GM21717 (cell line): ENCODE measurements around the gene ZNF417.
"Not testable (repeated sequence)": the region's sequence is repeated elsewhere in the genome, so short reads cannot be mapped to it uniquely, and the experiment has no call there.

Source experiments
- ATAC-seq: cut with Tn5 transposase; IDR thresholded peaks from one replicate; pipeline ENCODE4 v1.9.1; 2021; ENCODE audit warnings: mild to moderate bottlenecking, moderate library complexity; ENCODE audit not compliant: unreplicated experiment

The ZNF417 gene

DNA sequence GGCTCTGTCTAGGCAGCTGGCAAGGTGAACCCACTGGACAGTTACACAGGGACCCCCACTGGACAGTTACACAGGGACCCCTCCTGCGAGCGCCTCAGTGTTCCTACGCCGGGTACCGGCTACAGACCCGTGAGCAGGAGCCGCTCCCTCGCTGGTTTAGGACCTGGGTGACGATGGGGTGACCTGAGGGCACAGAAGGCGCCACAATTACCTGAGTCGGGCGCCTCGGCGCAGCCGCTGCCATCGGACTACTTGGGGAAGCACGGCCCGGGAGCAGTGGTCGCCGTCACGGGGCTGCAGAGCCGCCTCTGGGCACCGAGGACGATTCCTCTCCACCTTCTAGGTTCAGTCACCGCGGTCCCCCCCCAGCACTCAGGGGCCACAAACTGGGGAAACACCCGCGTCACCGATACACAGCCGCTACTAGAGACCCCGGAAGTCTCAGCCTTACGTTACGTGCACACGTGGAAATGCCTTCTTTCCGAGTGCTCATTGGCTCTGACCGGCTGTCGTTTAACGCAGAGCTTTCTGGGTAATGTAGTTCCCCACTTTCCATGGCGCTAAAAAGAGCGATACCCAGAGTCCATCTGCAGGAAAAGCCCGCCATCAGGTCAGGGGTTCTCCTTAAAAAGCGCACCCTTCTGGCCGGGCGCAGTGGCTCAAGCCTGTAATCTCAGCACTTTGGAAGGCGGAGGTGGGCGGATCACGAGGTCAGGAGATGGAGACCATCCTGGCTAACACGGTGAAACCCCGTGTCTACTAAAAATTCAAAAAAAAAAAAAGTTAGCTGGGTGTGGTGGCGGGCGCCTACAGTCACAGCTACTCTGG, at the start of gene ZNF417:
Gene ZNF417, minus strand, starts transcription at position 425 of the 828 bp plus-strand sequence. Its CDS starts 181 bp downstream, at position 244.
- ATAC-seq, result peak; percentile 96

DNA sequence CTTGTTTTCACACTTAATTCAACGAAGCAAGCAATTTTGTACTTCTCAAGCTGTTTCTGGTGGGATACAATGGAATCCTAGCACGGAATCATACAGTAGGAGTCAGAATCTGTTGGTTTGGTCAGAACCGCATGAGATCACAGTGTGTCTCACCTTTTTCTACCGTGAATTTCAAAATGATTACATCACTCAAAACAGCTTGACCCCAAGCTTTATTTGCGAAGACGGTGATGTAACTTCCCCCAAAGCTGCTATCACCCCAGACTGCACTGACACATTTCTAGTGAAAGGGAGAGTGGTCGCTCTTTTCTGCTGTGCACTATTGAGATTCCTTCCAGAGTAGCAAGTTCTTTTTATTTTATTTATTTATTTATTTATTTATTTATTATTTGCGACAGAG, 48.4 kb upstream of the ZNF417 start:
- no peak for ATAC-seq

DNA sequence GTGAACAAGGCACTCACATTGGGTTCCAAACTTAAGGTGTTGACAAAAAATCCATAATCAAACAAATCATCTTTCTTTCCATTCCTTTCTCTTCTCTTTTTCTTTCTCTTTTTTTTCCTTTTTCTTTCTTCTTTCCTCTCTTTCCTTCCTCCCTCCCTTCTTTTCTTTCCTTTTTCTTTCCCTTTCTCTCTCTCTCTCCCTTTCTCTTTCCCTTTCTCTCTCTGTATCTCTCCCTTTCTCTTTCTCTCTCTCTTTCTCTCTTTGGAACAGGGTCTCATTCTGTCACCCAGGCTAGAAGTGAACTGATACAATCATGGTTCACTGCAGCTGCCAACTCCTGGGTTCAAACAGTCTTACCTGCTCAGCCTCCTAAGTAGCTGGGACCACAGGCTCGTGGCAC, 45.4 kb upstream of the ZNF417 start:
- ATAC-seq, result no peak

DNA sequence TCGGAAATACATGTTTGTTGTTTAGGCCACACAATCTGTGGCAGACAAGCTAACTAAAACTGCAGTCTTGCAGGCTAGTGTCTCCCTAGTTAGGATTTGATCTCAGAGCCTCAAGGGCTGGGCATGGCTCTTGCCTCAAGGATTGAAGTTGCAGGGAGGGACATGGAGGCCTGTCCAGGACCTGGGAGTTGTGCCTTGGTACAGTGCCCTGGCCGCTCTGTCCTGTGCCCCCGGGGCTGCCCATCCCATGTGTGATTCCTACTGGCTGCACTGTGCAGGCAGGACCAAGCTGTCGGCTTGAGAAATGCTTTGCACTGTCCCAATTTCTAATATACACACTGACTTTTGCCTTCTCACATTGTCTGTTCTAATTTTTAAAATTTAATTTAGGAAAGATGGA, 38.6 kb upstream of the ZNF417 start:
- ATAC-seq, result no peak

DNA sequence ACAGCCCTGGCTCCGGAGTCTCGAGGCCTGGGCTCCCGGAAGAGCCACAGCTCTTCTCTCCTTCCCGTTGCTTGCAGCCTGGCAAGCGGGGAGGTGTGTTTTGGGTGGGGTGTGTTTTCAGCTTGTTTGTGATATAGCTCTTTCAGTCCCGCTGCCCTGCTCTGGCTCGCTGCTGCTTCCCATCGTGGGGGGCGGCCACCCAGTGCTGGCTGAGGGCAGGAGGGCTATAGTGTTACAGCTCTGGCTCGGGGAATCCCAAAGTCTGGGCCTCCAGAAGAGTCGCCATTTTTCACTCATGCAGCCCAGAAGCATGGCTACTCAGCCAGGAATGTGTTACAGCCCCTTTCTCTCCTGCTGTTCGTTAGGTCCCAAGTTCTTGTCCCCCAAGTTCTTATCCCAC, 33.3 kb upstream of the ZNF417 start:
- no peak for ATAC-seq

DNA sequence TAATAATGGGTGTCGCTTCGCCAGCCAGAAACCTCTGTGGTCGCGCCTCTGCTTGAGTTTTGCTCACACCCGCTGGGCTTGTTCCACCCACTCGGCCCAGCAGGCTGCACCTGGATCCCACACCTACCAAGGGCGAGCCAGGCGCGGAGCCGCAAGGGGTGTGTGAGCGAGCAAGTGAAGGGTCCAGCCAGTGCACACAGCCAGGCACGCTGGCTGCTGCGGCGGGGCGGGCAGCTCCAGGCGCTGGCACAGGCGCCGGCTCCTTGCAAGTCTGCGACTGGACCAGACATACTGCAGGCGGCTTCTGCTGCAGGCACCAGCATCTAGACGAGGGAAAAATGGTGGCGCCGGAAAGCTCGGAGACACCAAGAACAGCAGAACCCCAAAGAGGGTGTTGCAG, 32.9 kb upstream of the ZNF417 start:
- no peak for ATAC-seq

DNA sequence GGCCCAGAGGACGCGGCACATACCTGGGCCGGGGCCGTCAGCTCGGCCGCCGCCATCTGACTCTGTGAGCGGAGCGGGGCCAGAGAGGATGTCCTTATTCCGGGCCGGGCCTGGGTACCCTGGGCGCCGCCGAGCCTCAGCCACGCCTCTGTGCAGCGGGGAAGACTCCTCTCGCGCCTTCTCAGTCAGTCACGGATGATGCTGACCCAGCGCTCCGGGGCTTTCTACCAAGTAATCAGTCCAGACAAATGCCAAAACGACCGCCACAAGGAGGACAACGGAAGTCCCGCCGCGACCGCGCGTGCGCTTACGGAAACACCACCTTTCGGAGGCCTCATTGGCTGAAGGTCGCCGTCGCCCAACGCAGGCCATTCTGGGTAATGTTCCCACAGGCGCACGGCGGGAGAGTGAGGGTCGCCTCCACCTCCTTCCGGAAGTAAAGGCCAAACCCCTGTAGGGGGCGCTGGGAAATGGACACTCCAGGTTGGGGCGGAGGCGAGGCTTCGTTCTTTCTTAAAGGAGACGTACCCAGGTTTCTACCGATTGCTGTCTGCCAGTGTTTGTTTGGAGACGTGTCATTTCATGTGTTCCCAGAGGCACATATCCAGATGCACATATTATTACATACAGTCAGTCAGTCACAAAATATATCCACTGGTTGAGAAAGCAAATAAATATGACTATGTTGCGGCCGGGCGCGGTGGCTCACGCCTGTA, 31.2 kb upstream of the ZNF417 start, which contains the start of gene ZNF256:
Gene ZNF256, minus strand, starts transcription at position 288 of the 716 bp plus-strand sequence. Its CDS starts 232 bp downstream, at position 56.
- ATAC-seq, result peak; percentile 82

DNA sequence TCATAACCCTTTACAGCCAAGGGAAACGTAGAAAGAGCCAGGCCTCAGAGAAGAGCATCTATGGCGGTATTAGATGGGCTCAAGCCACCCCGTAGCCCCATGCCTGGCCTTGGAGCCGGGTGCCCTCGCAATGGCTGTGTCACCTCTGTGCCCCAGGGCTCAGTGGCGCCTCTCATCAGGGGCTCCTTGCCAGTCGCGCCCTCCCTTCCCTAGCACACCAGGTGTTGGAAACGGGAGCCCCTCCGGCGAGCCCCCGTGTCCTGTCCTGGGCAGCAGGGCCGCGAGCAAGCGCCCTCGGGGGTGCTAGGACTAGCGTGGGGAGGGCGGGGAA, 30.7 kb upstream of the ZNF417 start:
- peak; percentile 8 for ATAC-seq

DNA sequence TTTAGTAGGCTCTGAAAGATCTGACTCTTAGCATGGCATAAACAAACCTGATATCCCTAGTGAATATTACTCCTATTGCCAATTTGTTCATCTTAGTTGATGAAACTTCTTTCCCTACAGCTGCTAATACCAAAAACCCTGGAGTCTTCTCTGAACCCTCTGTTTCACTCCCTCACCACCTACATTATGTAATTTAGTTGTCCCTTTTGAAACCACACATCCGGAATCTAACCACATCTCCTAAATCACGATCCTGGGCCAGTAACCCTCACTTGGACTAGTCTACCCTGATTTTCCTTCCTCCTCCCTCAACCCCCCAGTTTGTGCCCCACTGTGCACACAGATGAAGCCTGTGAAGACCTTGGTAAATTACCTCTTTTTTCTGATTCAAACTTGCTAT, 29.9 kb upstream of the ZNF417 start:
- no peak for ATAC-seq

DNA sequence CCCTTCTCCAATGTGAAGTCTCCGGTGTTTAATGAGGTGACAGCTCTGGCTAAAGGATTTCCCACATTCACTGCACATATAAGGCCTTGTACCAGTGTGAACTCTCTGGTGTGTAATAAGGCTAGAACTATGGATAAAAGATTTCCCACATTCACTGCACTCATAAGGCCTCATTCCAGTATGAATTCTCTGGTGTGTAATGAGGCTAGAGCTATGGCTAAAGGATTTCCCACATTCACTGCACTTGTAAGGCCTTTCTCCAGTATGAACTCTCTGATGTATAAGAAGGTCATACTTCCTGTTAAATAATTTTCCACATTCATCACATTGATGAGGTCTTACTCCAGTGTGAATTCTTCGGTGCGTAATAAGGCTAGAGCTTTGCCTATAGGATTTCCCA, 25.2 kb upstream of the ZNF417 start:
- no peak for ATAC-seq

DNA sequence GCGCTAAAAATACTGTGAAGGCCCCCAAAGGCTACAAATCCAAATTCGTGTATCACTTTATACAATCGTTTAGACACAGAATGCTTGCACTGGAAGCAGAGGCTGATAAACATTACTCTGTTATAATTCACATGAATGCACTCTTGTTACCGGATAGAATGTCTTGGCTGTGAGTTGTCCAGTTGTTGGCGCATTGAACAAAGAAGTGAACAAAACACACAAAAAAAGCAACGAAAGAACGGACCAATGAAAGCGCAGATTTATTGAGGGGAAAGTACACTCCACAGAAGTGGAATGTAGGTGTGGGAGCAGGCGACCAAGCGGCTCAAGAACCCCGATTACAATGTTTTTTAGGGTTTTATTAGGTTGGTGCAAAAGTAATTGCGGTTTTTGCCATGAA, 19.3 kb upstream of the ZNF417 start:
- ATAC-seq, result no peak

DNA sequence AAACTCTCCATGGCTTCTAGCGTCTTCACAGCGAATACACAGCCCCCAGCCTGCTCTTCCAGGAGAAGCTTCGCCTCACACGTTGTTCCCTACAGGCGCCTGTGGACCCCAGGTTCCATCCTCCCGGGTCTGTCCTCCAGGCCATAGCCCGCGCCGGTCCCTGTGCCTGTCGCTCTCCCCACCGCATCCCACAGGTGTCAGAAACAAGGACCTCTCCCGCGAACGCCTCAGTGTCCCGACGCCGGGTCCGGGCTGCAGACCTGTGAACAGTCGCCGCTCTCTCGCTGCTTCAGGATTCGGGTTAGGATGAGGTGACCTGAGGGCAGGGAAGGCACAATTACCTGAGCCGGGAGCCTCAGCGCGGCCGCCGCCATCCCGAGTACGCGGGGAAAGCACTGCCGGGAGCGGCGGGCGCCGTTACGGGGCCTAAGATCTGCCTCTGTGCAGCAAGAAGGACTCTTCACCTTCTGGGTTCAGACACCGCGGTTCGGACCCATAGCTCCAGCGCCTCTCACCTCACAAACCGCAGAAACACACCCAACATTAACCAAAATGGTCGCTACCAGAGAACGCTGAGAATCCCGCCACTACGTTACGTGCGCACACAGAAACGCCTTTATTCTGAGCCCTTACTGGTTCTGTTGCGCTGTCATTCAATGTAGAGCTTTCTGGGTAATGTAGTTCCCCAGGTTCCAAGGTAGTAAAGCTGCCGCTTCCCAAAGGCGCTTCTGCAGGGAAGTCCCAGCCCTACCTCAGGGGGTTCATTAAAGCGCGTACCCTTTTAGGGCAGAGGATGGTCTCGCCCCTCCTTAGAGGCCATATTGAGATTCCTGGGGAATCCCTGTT, 18.7 kb upstream of the ZNF417 start, which contains the start of gene ZNF418:
Gene ZNF418, minus strand, starts transcription at position 583 of the 846 bp plus-strand sequence. CDS start 1,580 bp downstream, outside the sequence.
- ATAC-seq, result no peak

DNA sequence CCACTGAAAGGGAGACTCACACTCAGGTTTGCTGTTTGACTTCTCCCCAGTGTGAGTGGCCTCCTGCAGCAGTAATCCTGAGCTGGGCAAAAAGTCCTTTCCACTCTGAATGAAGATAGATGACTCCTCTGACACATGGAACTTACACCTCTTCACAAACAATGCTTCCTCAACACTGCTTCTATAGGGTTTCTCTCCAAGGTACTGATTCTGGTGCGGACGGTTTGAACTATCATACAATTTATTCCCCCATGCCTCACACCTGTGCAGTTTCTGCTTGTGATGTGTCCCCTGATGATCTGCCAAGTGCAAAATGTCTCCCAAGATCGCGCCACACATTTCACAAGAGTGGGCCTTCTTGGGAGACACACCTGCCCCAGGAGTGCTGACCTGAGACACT, 11.2 kb upstream of the ZNF417 start:
- ATAC-seq, result no peak

DNA sequence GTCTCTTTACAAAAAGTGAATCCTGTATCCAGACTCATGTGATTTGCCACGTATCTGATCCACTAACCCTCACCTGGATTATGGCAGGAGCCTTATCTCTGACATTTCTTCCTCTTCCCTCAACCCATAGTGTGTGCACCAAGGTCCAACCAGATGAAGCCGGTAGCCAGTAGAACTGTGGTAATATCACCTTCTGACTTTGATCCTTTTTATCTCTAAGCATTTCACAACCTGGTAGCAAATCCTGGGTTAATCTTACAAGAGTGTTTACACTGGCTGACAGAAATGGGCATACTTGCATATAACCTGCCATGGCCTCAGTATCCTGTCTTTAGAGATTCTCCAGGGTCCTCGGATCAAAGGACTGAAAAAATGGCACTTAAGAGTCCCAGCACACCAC, 1.9 kb downstream of the ZNF417 start:
- no peak for ATAC-seq

DNA sequence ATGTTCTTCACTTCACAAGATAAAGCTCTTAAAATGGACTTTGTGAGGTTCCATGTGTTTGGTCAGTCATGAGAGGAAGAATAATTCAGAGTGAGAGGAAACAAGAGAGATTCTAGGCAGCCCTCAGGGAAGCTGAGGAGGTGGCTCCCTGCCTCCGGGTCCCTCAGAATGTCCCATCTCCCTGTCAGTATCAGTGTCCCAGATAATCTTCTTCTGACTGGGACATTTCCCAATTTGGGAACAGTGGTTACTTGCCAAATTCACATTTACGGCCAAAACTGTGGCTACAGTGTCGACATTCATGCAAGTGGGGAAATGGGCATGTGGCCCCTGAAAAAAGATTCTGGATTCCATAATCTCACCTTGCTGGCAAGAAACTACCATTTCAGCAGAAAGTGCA, 9.0 kb downstream of the ZNF417 start:
- ATAC-seq, result no peak

DNA sequence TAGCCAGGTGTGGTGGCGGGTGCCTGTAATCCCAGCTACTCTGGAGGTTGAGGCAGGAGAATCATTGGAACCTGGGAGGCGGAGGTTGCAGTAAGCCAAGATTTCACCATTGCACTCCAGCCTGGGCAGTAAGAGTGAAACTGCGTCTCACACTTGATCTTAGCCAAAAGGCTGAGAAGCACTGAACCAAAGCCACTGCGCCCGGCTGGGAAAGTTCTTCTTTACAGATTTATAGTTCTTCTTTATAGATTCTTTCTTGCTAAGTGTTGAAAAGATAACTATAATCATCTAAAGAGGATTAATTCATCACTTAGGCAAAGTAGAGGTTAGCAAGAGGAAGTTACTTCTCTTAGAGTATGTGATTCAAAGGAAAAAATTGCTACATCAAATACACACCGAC, 11.1 kb downstream of the ZNF417 start:
- ATAC-seq, result no peak

DNA sequence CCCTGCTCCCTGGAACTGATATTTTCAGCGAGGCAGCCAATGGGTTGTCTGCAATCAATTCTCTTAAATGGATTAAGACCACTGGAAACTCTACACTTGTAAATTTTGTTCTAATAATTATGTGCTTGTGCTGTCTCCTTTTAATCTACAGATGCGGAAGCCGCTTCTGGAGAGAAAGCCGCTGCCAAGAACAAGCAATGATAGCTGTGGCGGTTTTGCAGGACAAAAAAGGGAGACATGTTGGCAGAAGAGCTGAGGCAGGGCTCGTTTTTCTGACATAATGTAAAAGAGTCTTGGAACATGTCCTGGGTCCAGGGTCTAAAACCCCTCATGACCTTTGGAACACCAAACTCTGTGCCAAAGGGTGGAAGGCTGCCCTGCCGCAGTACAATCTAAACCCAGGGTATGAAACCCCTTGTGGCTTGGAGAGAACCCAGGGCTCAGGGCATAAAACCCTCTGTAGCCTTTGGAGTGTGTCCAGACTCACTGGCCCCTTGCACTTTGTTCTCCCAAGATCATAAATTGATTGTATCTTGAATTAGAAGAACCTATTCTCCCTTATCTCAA, 12.7 kb downstream of the ZNF417 start:
- ATAC-seq, result no peak

DNA sequence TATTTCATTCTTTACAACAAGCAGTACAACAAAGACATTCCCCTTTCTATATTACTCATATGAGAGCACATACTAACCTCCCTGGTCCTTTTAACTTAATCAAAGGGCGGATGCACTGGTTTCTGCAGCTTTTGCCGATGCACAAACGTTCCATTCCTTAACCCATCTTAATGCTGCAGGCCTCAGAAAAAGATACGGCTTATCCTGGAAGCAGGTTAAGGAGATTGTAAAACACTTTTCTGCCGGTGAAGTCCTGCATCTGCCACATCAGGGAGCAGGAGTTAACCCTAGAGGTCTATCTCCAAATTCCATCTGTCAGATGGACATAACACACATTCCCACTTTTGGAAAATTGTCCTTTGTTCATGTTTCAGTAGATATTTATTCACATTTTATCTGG, 16.1 kb downstream of the ZNF417 start:
- no peak for ATAC-seq

DNA sequence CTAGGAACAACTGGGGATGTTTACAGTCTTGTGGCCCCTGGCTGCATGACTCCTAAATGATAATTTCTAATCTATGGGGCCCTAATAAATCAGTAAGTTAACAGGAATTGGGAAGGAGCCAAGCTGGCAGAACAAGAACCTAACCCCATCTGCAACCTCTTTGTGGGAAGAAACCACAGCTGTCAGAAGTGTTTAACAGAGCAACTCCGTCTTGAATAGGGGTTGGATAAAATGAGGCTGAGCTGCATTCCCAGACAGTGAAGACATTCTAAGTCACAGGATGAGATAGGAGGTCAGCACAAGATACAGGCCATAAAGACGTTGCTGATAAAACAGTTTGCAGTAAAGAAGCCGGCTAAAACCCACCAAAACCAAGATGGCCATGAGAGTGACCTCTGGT, 25.7 kb downstream of the ZNF417 start:
- not testable (repeated sequence) for ATAC-seq

DNA sequence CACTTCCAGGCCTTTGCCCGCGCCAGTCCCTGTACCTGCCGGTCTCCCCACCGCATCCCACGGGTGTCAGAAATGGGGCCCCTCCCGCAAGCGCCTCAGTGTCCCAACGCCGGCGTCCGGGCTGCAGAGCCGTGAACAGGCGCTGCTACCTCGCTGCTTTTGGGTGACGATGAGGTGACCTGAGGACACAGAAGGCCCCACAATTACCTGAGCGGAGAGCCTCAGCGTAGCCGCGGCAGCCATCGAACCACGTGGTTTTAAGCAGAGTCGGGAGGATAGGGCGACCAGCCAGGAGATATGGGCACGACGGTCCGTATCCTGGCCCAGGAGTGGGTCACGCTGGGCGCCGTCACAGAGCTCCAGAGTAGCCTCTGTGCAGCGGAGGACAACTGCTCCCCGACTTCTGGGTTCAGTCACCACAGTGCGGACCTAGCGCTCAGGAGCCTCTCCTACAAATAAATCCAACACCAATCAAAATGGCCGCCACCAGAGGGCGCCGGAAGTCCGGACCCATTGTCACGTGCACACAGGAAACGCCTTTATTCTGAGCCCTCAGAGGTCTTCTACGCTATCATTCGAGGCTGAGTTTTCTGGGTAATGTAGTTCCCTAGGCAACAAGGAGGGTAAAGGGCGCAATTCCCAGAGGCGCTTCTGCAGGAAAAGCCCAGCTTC, 27.7 kb downstream of the ZNF417 start, which contains the start of gene ZNF814:
Gene ZNF814, minus strand, starts transcription at position 478 of the 672 bp plus-strand sequence. Its CDS starts 235 bp downstream, at position 243.
- no peak for ATAC-seq
